Smooth muscle cell of the umbilical artery (primary cell): Measurements from ENCODE around the gene TAGLN. TPM values are rescaled to one million over a fixed set of nuclear protein-coding genes. Genes with fewer than 3 reads are reported as not detected.

Source experiments
- total RNA-seq: library from RNA; depleted of rRNA; stranded (reverse); fragments of >200 nt; gene quantifications from 2 replicates; pipeline ENCODE4 v1.2.3, GENCODE V29; 2014

The TAGLN gene
- 3,181 and 4,352 TPM in 2 replicates for total RNA-seq

DNA sequence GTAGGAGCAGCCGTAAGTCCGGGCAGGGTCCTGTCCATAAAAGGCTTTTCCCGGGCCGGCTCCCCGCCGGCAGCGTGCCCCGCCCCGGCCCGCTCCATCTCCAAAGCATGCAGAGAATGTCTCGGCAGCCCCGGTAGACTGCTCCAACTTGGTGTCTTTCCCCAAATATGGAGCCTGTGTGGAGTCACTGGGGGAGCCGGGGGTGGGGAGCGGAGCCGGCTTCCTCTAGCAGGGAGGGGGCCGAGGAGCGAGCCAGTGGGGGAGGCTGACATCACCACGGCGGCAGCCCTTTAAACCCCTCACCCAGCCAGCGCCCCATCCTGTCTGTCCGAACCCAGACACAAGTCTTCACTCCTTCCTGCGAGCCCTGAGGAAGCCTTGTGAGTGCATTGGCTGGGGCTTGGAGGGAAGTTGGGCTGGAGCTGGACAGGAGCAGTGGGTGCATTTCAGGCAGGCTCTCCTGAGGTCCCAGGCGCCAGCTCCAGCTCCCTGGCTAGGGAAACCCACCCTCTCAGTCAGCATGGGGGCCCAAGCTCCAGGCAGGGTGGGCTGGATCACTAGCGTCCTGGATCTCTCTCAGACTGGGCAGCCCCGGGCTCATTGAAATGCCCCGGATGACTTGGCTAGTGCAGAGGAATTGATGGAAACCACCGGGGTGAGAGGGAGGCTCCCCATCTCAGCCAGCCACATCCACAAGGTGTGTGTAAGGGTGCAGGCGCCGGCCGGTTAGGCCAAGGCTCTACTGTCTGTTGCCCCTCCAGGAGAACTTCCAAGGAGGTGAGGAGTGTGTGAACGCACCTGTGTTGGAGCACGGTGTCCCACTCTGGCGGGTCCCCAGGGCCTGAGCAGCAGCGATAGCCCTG is at the start of gene TAGLN:
Gene TAGLN, plus strand, starts transcription at position 318 of the 863 bp plus-strand sequence. CDS start 3,644 bp downstream, outside the sequence.

GRCh38 chr11:117178210-117179034 is 20.7 kb upstream of the TAGLN start, which contains the start of gene SIDT2:
Gene SIDT2 (plus strand): TSS chr11:117178743. CDS start chr11:117179264, 521 bp downstream.

DNA sequence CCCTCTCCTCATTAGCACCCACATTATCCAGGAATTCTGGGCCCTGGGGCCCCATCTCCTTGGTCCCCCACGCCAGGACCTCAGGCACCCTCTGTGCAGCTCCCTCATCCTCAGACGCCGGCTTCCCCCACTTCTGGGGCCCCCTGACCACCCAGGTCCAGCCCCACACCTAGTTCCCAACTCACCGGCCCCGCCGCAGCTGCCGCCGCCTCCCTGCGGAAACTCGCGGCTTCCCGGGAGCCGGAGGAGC is 32.6 kb downstream of the TAGLN start, which contains the start of gene PCSK7:
Gene PCSK7, minus strand, starts transcription at position 232 of the 250 bp plus-strand sequence. CDS start 2,229 bp downstream, outside the sequence.

DNA sequence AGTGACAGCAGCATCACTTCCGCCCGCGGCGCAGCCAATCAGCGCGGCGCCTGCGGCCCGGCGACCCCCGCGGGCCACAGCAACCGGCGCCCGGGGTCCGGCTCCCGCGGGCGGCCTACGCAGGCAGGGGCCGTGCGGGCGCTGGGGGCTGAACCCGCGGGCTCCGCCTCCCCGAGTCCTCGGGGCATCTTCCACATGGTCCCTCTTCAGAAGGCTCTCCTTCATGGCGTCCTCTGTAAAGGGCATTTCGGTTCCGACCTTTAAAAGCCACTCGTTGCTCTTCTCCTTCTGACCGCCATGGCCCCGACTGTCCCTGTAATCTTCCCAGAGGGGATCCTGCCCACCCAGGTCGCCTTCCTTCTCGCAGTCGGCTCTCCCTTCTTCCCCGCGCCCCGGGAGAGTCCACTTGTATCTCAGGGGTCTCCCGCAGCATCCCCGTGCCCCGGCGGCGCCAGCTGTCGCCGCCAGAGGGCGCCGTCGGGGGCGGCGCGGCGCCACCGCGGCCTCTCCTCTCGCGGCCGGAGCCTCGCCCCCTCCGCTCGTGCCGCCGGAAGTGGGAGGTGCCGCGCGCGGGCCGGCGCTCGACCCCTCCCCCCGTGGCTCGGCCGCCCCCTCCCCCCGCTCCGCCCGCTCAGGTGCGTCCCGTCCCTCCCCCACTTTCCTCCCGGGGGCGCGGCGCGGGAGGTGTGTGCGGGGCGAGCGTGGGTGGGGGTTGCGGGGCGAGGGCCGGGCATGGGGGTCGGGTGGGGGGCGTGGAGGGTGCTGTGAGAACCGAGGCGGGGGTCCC is 33.1 kb downstream of the TAGLN start, which contains the start of gene RNF214:
Gene RNF214, plus strand, starts transcription at position 580 of the 787 bp plus-strand sequence. CDS start 1,602 bp downstream, outside the sequence.

Other genes with a start within 250 kb of the TAGLN start
- 16.6 and 36.9 TPM in 2 replicates for gene SIK3, start 100.9 kb upstream of the TAGLN start, total RNA-seq
- 139 and 201 TPM in 2 replicates for gene PAFAH1B2, start 55.1 kb upstream of the TAGLN start, total RNA-seq
- gene SIDT2, start 20.6 kb upstream of the TAGLN start, total RNA-seq = 19.6 and 35.8 TPM in 2 replicates
- gene PCSK7, start 32.7 kb downstream of the TAGLN start, total RNA-seq = 58.2 and 70.0 TPM in 2 replicates
- gene RNF214, start 33.3 kb downstream of the TAGLN start, total RNA-seq = 9.8 and 12.8 TPM in 2 replicates
- 2.4 and 4.7 TPM in 2 replicates for gene BACE1-AS, start 92.0 kb downstream of the TAGLN start, total RNA-seq
- 34.1 and 44.4 TPM in 2 replicates for gene BACE1, start 116.9 kb downstream of the TAGLN start, total RNA-seq
- 32.4 and 37.6 TPM in 2 replicates for gene CEP164, start 128.5 kb downstream of the TAGLN start, total RNA-seq